ENCODE measurements around the gene CAMTA2.
"Not testable (repeated sequence)": the region's sequence is repeated elsewhere in the genome, so short reads cannot be mapped to it uniquely, and the experiment has no call there.

The CAMTA2 gene

DNA sequence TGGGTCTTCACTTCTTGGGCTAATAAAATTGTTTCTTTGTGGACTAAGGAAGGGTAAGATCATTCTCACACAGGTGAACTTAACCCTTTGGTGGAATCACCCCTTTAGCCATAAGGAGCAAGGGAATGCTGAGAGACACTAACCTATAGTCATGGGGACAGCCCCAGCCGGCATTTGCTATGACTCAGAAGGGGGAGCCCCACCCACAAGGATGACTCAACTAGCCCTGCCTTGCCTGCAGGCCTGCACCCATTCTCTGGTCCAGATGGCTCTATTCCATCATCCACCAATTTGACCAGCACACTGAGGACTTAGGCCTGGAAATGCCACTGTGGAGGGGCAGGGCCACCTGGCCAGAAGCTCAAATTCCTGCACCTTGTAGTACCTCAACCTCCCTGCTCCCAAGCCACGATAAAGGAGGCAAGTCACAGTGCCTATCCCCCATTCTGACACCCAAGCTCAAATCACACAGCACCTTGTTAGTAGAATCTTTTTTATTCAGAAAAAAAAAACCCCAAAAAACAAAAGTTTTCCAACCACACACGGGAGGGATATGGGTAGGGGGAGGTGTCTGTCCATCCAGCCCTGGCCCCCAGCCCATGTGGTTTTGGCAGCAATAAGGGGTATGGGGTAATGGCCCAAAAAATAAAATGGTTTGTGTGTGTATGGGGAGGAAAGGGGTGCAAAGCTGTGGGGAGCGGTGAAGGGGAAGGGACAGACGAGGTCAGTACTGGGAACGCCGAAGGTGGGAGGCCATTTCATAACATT is 42.1 kb downstream of the CAMTA2 start:
- peak; percentile 83 for DNase-seq

DNA sequence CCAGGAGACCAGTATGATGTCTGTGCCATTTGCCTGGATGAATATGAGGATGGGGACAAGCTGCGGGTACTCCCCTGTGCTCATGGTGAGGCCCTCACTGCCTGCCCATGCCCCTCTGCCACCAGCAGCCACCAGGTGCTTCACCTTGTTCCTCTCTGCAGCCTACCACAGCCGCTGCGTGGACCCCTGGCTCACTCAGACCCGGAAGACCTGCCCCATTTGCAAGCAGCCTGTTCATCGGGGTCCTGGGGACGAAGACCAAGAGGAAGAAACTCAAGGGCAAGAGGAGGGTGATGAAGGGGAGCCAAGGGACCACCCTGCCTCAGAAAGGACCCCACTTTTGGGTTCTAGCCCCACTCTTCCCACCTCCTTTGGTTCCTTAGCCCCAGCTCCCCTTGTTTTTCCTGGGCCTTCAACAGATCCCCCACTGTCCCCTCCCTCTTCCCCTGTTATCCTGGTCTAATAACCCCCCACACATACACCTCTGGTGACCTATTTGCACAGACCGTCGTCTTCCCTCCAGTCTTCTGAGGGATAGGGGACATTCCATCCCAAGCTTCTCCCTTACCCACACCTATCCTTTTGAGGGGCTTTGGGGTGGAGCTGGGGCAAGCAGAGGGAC is 42.8 kb downstream of the CAMTA2 start:
- no peak for DNase-seq

DNA sequence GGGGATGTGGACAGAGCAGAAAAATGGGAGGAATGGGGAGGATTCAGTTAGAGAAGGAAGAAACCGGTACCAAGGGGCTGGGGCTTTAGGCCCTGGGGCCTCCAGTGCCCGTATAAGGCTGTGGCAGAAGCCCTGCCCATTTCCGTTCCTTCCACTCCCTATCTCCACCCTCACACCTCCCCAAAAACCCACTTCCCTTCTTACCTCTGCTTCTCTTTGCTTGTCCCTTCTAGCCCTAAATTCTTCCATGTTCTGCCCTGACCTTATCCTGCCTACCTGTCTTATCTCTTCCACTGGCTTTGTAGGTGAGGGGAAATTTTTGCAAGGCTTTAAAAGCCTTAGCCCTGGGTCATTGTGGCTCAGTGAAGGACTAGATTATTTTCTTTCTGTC is 43.3 kb downstream of the CAMTA2 start:
- DNase-seq, result no peak

DNA sequence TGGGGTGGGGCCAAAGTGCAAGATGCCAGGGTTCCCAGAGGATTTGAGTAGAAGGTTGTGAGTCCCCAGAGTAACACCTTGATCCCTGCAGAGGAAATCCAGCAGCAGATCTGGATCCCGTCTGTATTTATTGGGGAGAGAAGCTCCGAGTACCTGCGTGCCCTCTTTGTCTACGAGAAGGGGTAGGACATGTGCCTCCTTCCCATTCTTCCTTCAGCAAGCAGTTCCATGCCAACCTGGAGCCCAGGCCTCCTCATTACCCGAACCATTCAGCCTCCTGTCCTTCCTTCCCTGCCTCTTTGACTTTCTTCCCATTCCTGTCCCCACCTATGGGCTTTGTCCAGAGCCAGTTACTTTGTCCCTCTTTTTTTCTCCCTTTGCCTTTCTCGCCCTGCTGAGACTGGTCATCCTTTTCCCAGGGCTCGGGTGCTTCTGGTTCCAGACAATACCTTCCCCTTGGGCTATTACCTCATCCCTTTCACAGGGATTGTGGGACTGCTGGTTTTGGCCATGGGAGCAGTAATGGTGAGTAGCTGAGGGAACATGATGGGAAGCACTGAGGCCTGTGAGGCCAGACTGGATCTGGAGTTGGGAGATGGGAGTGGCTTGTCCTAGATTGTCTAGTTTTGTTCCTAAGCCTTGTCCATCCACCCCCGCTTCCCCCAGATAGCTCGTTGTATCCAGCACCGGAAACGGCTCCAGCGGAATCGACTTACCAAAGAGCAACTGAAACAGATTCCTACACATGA is 44.5 kb downstream of the CAMTA2 start:
- DNase-seq, result no peak

DNA sequence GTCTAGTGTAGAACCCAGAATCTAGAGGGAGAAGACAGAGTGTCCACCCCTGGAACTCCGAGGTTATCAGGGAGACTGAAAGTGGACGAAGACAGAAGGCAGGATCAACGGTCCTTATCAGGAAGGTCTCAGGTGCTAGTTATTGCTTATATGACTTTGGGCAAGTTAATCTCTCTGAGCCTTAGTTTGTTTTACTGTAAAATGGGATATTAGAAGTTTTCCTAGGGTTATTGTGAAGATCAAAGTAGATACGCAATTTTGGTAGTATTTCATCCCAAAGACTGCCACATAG is 46.2 kb downstream of the CAMTA2 start:
- no peak for DNase-seq

DNA sequence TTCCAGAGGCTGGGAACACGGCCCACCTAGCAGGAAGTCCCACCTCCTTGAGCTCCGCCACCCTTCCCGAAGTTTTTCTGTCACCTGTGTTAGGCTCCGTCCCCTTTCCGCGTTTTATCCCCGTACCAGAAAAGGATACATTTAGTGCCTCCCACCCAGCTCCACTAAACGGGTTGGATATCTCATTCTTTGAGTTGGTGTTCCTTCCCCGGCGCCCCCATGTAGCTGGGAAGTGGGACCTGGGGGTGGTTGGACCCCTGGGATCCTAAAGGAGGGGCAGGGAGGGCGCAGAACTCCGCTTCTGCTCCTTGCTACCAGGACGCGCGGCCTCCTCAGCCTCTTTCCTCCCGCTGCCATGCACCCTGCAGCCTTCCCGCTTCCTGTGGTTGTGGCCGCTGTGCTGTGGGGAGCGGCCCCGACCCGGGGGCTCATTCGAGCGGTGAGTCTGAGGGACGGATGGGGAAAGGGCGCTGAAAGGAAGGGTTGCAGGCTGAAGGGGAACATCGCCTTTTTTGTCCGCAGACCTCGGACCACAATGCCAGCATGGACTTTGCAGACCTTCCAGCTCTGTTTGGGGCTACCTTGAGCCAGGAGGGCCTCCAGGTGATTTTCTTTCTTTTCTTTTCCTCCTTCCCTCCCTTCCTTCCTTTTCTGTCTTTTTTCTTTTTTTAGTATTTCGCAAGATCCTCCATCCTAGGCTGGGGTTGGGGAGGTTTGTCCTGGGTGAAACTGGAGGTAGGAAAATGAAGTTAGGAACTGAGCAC is 46.7 kb downstream of the CAMTA2 start:
- DNase-seq, result peak; percentile 75

DNA sequence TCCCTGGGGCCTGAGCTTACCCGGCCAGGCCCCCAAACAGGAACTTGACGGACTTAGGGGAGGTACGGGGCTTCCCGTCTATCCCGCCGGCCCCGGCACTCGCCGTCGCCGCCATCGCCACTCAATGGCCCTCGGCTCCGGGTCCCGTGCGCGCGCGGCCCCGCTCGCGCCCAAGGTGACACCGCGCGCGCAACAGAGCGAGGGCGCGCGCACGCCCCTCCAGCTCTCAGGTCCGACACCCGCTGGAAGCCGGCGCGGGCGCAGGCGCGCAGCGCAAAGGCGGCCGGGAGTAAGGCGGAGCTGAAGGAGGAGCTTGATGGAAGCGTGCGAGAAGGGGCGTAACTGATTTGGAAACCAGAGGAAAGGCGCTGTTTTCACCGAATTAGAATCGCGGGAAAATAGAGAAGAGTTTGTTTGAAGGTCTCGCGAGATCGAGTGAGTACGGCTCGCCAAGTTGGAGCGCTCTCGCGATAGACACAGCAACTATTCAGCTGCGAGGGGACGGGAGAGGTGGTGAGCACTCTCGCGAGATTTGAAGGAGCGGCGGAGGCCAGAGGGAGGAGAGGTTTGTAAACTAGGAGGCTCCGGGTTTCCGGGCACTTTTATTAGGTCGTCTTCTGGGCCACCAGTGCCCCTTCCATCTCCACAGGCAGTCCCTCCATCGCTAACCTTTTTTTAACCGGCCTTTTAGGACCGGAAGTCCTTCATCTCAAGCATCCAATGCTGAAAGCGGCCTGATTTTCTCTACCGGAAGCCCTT is 47.5 kb downstream of the CAMTA2 start, which contains the start of the genes RNF167 and SLC25A11:
Gene RNF167 (plus strand): TSS at position 473 of the 759 bp plus-strand sequence. CDS start 642 bp downstream, outside the sequence.
Gene SLC25A11 (minus strand): TSS at position 251 of the 759 bp plus-strand sequence. CDS start 136 bp downstream, at position 115.
- DNase-seq, result peak; percentile 95

DNA sequence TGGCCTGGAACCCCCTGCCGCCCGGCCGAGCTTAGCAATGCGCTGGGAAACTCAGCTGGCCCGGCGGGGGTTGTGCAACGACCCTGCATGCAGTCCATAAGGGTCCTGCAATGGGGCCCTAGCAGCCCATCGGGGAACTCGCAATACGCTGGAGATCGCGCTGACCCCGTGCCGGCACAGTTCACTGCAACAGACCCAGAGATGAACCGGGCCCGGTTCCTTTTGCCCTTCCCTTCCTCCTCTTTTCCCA is 48.0 kb downstream of the CAMTA2 start:
- no peak for DNase-seq

DNA sequence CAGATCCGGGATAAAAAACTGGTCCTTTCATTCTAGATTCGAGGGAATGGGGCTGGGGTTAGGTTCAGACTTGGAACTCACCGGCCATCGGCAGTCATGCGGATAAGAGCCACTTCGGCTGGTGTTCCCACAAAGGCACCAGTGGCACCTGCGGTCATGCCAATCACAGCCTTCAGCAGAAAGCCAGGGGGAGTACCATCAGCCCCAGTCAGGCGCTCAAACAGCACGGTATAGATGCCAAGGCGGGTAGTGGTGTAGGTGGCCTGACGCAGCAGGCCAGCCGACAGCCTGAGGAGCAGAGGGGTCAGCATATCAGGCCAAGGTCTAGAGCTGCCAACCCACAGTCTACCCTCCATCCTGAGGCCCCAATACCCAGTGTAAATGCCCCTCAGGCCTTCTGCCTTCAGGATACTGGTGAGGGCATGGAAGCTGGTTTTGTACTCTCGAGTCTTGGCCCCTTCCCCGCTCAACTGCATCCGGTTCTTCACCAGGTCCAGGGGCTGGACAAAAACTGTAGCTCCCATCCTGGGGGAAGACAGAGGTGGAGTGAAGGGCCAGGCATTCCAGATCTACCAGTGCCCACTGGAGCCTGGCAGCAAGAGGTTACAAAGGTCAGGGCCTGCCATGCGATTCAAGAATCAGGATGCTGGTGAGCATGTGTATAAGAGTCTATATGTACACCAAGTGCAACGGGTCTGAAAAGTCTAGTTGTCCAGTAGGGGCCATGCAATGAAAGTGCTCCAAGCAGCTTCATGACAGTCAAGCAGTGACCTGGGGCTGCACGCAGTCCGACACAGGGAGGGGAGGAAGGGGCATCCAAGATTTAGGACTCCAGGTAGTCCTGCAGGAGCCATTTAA is 48.6 kb downstream of the CAMTA2 start:
- no peak for DNase-seq

DNA sequence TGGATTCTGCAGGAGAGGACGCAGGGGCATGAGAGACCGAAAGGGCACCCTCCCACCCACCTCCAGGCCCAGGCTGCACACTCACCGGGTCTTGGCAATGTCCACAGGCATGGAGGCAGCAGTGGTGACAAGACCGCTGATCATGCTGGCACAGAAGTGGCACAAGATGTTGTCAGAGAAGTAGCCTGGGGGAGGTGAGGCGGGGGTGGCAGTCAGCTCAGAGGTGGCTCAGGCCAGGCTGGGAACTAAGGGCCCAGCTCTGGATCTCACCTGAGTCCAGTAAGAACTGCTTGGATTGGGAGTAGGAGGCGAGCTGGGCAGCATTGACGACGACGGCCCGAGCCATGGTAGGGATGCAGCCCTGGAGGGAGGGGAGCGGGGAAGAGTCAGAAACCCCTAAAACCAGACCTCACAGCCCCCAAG is 49.4 kb downstream of the CAMTA2 start:
- DNase-seq, result no peak

DNA sequence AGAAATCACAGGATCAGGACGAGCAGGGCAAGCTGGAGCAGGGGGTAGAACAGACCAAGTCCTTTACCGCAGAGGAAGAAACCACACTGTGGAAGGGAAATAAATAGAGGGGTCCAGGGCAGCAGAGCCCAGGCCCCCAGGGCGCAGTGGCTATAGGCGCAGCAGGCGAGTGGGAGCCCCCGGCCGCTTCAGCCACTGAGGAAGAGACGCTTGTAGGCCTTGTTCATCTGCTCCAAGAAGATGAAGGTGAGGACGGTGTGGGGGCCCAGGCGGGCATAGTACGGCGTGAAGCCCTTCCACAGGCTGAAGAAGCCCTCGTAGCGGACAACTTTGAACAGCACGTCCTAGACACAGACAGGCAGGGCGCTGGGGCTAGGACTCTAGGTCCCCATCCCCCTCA is 49.9 kb downstream of the CAMTA2 start:
- no peak for DNase-seq

DNA sequence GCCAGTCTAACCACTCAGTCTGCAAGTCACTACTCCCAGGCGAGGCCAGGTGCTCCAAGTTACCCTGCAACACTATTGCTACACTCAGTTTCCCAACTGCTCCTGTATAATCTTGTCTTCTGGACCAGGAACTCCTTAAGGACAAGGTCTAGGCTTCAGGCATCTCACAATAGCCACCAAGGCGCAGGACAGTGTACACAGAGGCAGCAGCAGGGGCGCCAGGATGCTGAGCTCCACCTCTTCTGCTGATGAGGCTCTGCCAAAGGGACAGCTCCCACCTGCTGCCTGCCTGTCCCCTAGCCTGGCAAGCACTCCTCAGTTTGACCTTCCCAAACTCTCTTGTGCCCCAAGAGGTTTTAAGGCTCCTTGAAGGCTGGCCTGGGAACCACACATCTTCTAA is 51.0 kb downstream of the CAMTA2 start:
- DNase-seq, result no peak

DNA sequence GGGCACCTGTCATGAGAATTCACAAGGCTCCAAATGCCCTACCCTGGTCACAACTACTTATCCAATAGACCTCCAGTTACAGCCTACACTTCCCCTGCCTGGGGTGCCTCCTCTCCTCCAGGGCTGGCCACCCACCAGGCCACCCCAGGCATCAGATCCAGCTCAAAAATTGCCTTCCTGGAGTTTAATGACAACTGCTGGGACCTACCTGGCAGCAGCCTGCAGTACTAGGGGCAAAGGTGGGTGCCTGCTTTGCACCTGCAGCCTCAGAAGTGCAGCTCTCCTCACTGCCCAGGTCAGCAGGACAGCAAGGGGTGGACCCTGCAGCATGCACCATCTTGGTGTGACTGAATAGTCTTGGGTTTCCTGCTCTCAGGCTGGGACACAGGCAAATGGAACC is 51.8 kb downstream of the CAMTA2 start:
- DNase-seq, result no peak

DNA sequence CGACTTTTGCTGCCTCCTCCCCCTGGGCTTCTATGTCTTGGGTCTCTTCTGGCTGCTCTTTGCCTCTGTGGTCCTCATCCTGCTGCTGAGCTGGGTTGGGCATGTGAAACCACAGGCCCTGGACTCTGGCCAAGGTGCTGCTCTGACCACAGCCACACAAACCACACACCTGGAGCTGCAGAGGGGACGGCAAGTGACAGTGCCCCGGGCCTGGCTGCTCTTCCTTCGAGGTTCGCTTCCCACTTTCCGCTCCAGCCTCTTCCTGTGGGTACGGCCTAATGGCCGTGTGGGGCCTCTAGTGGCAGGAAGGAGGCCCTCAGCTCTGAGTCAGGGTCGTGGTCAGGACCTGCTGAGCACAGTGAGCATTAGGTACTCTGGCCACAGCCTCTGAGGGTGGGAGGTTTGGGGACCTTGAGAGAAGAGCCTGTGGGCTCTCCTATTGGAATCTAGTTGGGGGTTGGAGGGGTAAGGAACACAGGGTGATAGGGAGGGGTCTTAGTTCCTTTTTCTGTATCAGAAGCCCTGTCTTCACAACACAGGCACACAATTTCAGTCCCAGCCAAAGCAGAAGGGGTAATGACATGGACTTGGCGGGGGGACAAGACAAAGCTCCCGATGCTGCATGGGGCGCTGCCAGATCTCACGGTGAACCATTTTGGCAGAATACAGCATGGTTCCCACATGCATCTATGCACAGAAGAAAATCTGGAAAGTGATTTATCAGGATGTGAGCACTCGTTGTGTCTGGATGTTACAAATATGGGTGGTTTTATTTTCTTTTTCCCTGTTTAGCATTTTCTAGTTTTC is 53.1 kb downstream of the CAMTA2 start:
- no peak for DNase-seq

DNA sequence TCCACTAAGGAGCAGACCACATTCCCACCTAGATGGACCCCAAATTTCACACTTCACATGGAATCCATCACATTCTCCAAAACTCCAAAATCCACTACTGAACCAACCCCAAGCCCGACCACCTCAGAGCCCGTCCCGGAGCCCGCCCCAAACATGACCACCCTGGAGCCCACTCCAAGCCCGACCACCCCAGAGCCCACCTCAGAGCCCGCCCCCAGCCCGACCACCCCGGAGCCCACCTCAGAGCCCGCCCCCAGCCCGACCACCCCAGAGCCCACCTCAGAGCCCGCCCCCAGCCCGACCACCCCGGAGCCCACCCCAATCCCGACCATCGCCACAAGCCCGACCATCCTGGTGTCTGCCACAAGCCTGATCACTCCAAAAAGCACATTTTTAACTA is 53.8 kb downstream of the CAMTA2 start:
- DNase-seq, result no peak

DNA sequence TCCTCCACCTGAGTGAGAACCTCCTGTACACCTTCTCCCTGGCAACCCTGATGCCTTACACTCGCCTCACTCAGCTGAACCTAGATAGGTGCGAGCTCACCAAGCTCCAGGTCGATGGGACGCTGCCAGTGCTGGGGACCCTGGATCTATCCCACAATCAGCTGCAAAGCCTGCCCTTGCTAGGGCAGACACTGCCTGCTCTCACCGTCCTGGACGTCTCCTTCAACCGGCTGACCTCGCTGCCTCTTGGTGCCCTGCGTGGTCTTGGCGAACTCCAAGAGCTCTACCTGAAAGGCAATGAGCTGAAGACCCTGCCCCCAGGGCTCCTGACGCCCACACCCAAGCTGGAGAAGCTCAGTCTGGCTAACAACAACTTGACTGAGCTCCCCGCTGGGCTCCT is 54.7 kb downstream of the CAMTA2 start:
- no peak for DNase-seq

DNA sequence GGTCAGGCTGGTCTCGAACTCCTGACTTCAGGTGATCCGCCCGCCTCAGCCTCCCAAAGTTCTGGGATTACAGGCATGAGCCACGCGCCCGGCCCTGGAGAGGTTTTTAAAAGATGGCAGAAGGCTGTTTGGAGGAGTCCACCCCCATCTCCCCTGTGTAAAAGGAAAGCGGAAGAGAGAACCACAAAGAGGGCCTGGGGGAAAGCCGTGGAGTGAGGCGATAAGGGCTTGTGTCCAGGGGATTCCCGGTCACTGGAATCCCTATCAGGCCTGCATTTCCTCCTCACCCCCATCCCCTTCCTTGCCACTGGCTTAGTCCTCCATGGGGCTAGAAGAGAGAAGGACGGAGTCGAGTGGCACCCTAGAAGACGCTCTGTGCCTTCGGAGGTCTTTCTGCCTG is 55.5 kb downstream of the CAMTA2 start, which contains the start of gene GP1BA:
Gene GP1BA (plus strand): TSS at position 315 of the 400 bp plus-strand sequence. CDS start 328 bp downstream, outside the sequence.
- no peak for DNase-seq

DNA sequence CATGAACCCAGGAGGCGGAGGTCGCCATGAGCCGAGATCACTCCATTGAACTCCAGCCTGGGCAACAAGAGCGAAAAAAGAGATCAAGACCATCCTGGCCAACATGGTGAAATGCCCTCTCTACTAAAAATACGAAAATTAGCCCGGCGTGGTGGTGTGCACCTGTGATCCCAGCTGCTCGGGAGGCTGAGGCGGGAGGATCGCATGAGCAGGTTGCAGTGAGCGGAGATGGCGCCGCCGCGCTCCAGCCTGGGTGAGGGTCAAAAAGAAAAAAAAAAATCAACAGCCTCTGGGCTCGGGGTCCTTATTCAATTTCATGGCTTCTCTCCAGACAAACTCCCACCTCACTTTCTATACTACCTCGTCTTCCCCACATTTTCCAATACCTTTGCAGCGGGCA is 58.6 kb downstream of the CAMTA2 start:
- no peak for DNase-seq

DNA sequence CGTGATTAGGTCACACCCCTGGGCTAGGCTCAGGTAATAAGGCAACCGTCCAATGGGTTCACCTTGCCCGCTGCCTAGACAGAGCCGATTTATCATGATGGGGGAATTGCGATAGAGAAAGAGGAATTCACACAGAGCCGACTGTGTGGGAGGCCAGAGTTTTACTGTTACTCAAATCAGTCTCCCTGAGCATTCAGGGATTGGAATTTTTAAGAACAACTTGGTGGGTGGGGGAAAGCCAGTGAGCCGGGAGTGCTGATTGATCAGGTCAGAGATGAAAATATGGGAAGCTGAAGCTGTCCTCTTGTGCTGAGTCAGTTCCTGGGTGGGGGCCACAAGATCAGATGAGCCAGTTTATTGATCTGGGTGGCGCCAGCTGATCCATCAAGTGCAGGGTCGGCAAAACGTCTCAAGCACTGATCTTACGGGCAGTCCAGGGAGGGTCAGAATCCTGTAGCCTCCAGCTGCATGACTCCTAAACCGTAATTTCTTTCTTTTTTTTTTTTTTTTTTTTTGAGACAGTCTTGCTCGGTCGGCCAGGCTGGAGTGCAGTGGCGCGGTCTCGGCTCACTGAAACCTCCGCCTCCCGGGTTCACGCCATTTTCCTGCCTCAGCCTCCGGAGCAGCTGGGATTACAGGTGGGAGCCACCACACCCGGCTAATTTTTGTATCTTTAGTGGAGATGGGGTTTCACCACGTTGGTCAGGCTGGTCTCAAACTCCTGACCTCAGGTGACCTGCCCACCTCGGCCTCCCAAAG is 60.7 kb downstream of the CAMTA2 start:
- DNase-seq, result not testable (repeated sequence)

DNA sequence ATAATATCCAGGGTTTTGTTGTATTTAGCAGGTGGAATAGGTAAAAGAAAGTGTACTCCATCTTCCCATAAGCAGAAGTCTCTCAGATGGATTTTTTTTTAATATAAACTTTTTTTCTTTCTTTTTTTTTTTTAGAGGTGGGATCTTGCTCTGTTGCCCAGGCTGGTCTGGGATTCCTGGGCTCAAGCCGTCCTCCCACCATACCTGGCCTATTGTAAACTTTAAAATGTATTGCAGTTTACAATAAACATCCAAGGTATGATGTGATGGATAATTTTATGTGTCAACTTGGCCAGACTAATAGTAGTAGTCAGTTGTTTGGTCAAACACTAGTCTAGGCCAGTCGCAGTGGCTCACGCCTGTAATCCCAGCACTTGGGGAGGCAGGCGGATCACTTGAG is 66.2 kb downstream of the CAMTA2 start:
- DNase-seq, result no peak

Data from 8988T (cell line).